ENCODE results near the gene VPS16.

Gene VPS16

GRCh38 chr20:2867081-2867864 lies 26.7 kb downstream of the VPS16 start:
- in situ Hi-C loops (cut with MboI; ENCODE audit: low sequenced_read_pairs) = no loop called here

- in situ Hi-C loops (cut with MboI; ENCODE audit: low sequenced_read_pairs) = no loop called here
These were observed 28.8 kb downstream of the VPS16 start for GRCh38 chr20:2869381-2869780.

GRCh38 chr20:2871111-2871465 lies 30.5 kb downstream of the VPS16 start:
- in situ Hi-C loops (cut with MboI; ENCODE audit: low sequenced_read_pairs) = no loop called here

- in situ Hi-C loops (cut with MboI; ENCODE audit: low sequenced_read_pairs) = no loop called here
These were observed 31.3 kb downstream of the VPS16 start for GRCh38 chr20:2871661-2872458.

GRCh38 chr20:2872459-2873009 lies 32.0 kb downstream of the VPS16 start:
- in situ Hi-C loops (cut with MboI; ENCODE audit: low sequenced_read_pairs) = no loop called here

- in situ Hi-C loops (cut with MboI; ENCODE audit: low sequenced_read_pairs) = no loop called here
These were observed 32.6 kb downstream of the VPS16 start, which contains the start of gene PTPRA for GRCh38 chr20:2873010-2873746. TSS of gene PTPRA (plus strand) at chr20:2873481. CDS start at chr20:2964278, 90,797 bp downstream.

- in situ Hi-C loops (cut with MboI; ENCODE audit: low sequenced_read_pairs) = no loop called here
These were observed 33.1 kb downstream of the VPS16 start for GRCh38 chr20:2873747-2874041.

GRCh38 chr20:2874456-2874855 lies 33.9 kb downstream of the VPS16 start:
- in situ Hi-C loops (cut with MboI; ENCODE audit: low sequenced_read_pairs) = no loop called here

GRCh38 chr20:2875690-2876203 lies 35.2 kb downstream of the VPS16 start:
- in situ Hi-C loops (cut with MboI; ENCODE audit: low sequenced_read_pairs) = no loop called here

- in situ Hi-C loops (cut with MboI; ENCODE audit: low sequenced_read_pairs) = no loop called here
These were observed 38.0 kb downstream of the VPS16 start for GRCh38 chr20:2878515-2878914.

GRCh38 chr20:2879146-2879545 lies 38.6 kb downstream of the VPS16 start:
- in situ Hi-C loops (cut with MboI; ENCODE audit: low sequenced_read_pairs) = no loop called here

- in situ Hi-C loops (cut with MboI; ENCODE audit: low sequenced_read_pairs) = no loop called here
These were observed 40.1 kb downstream of the VPS16 start for GRCh38 chr20:2880650-2881049.

- in situ Hi-C loops (cut with MboI; ENCODE audit: low sequenced_read_pairs) = no loop called here
These were observed 43.4 kb downstream of the VPS16 start for GRCh38 chr20:2883726-2884637.

GRCh38 chr20:2887715-2888114 lies 47.2 kb downstream of the VPS16 start:
- in situ Hi-C loops (cut with MboI; ENCODE audit: low sequenced_read_pairs) = no loop called here

- in situ Hi-C loops (cut with MboI; ENCODE audit: low sequenced_read_pairs) = no loop called here
These were observed 47.8 kb downstream of the VPS16 start for GRCh38 chr20:2888224-2888955.

GRCh38 chr20:2889209-2889608 lies 48.7 kb downstream of the VPS16 start:
- in situ Hi-C loops (cut with MboI; ENCODE audit: low sequenced_read_pairs) = no loop called here

- in situ Hi-C loops (cut with MboI; ENCODE audit: low sequenced_read_pairs) = no loop called here
These were observed 49.3 kb downstream of the VPS16 start for GRCh38 chr20:2889797-2890196.

GRCh38 chr20:2890742-2891141 lies 50.2 kb downstream of the VPS16 start:
- in situ Hi-C loops (cut with MboI; ENCODE audit: low sequenced_read_pairs) = no loop called here

GRCh38 chr20:2891343-2891742 lies 50.8 kb downstream of the VPS16 start:
- in situ Hi-C loops (cut with MboI; ENCODE audit: low sequenced_read_pairs) = no loop called here
